HepG2 (cell line): ENCODE data around the gene RNH1. TPM values are rescaled to one million over a fixed set of nuclear protein-coding genes. Genes with fewer than 3 reads are reported as not detected.

Experiments
- ARID3A ChIP-seq: IDR thresholded peaks from 2 replicates; pipeline ENCODE4 v1.6.1; 2012; ENCODE audit warnings: low read depth, low read length, improper control_type of control experiment
- CC2D1A ChIP-seq: sonication (generic); formaldehyde crosslinking; IDR thresholded peaks from 2 replicates; pipeline ENCODE4 v1.8.1; 2023; ENCODE audit warnings: mild to moderate bottlenecking, missing genetic modification reagents
- CCDC6 ChIP-seq: sonication (generic); formaldehyde crosslinking; IDR thresholded peaks from 2 replicates; pipeline ENCODE4 v1.8.1; 2022; ENCODE audit warnings: mild to moderate bottlenecking, missing genetic modification reagents, moderate library complexity
- FIP1L1 ChIP-seq: fragments of 200-400 bp; formaldehyde crosslinking; IDR thresholded peaks from 2 replicates; pipeline ENCODE4 v1.6.1; 2018; ENCODE audit warnings: low read depth, mild to moderate bottlenecking, low read length, moderate library complexity, borderline replicate concordance; ENCODE audit not compliant: insufficient read depth
- MIER3 ChIP-seq: IDR thresholded peaks from 2 replicates; pipeline ENCODE4 v1.6.1; 2016; ENCODE audit warnings: missing compliant biosample characterization, borderline replicate concordance
- NFE2L2 ChIP-seq: fragments of 150-350 bp; IDR thresholded peaks from 2 replicates; pipeline ENCODE4 v1.6.1; 2014; ENCODE audit warnings: low read length
- POLR2A ChIP-seq, 2 experiments: IDR thresholded peaks; 2 replicates each; pipeline ENCODE4 v1.6.1; 2011; ENCODE audit warnings: low read depth in 2 of 2, low read length in 2 of 2, mild to moderate bottlenecking in 1 of 2, moderate library complexity in 1 of 2; ENCODE audit not compliant: insufficient read depth in 1 of 2
- PREB ChIP-seq: sonication (generic); formaldehyde crosslinking; IDR thresholded peaks from 2 replicates; pipeline ENCODE4 v1.4.0; 2020; ENCODE audit warnings: missing genetic modification reagents
- SAP130 ChIP-seq: IDR thresholded peaks from 2 replicates; pipeline ENCODE4 v1.6.1; 2016; ENCODE audit warnings: low read depth
- SRSF1 ChIP-seq: fragments of 200-400 bp; formaldehyde crosslinking; optimal IDR thresholded peaks from 2 replicates; pipeline ENCODE3; 2017; ENCODE audit warnings: mild to moderate bottlenecking, low read depth, low read length, moderate library complexity
- SRSF9 ChIP-seq: fragments of 200-400 bp; formaldehyde crosslinking; IDR thresholded peaks from 2 replicates; pipeline ENCODE4 v1.6.1; 2018; ENCODE audit warnings: borderline replicate concordance, mild to moderate bottlenecking, low read depth, low read length; ENCODE audit not compliant: insufficient read depth, poor library complexity, severe bottlenecking
- TBX2 ChIP-seq: sonication (generic); formaldehyde crosslinking; IDR thresholded peaks from 2 replicates; pipeline ENCODE4 v1.5.0; 2020; ENCODE audit warnings: missing genetic modification reagents, mild to moderate bottlenecking, borderline replicate concordance
- TGIF2 ChIP-seq: IDR thresholded peaks from 2 replicates; pipeline ENCODE4 v1.6.1; 2016; ENCODE audit warnings: control low read depth, missing compliant biosample characterization
- TRIM24 ChIP-seq: sonication (generic); formaldehyde crosslinking; IDR thresholded peaks from 2 replicates; pipeline ENCODE4 v1.8.0; 2022; ENCODE audit warnings: mild to moderate bottlenecking, missing genetic modification reagents
- YY1 ChIP-seq: IDR thresholded peaks from 2 replicates; pipeline ENCODE4 v1.6.1; 2011; ENCODE audit warnings: low read length, low read depth, moderate library complexity, mild to moderate bottlenecking; ENCODE audit not compliant: insufficient read depth, insufficient replicate concordance
- ZNF17 ChIP-seq: sonication (generic); formaldehyde crosslinking; IDR thresholded peaks from 2 replicates; pipeline ENCODE4 v1.5.0; 2020; ENCODE audit warnings: mild to moderate bottlenecking, missing genetic modification reagents
- ZNF468 ChIP-seq: sonication (generic); formaldehyde crosslinking; IDR thresholded peaks from 2 replicates; pipeline ENCODE4 v1.8.0; 2022; ENCODE audit warnings: mild to moderate bottlenecking, moderate library complexity, missing genetic modification reagents
- ZNF562 ChIP-seq: sonication (generic); formaldehyde crosslinking; IDR thresholded peaks from 2 replicates; pipeline ENCODE4 v1.8.0; 2022; ENCODE audit warnings: missing genetic modification reagents, borderline replicate concordance
- ZNF616 ChIP-seq: sonication (generic); formaldehyde crosslinking; IDR thresholded peaks from 2 replicates; pipeline ENCODE4 v1.5.0; 2020; ENCODE audit warnings: low read depth, mild to moderate bottlenecking, missing genetic modification reagents
- ZNF703 ChIP-seq: sonication (generic); formaldehyde crosslinking; IDR thresholded peaks from 2 replicates; pipeline ENCODE4 v1.5.1; 2020; ENCODE audit warnings: missing genetic modification reagents, mild to moderate bottlenecking, moderate library complexity, borderline replicate concordance
- polyA plus RNA-seq, 8 experiments: library from polyadenylated mRNA; depleted of rRNA in 3 of 8; stranded (reverse) in 7 of 8; unstranded in 1 of 8; fragments of >200 nt; fragmentation: Illumina TruSeq in 4 of 8; extraction: Trizol in 4 of 8; gene quantifications; 2 replicates each; pipeline versions ENCODE4 v1.2.1 to v1.2.3, GENCODE V29; 2011 to 2016; ENCODE audit warnings: low read depth in 4 of 8, missing spikeins in 1 of 8, mixed read lengths in 1 of 8; ENCODE audit not compliant: insufficient read depth in 1 of 8
- total RNA-seq, 5 experiments: library from RNA; depleted of rRNA; stranded (reverse); fragments of >200 nt; fragmentation: Illumina TruSeq; extraction: Trizol; gene quantifications; 2 replicates each; pipeline ENCODE4 v1.2.3, GENCODE V29; 2016; ENCODE audit warnings: low read depth in 1 of 5
- TF ChIP-seq, protein P1 (sequence below): sonication (generic); formaldehyde crosslinking; IDR thresholded peaks from 2 replicates; pipeline ENCODE4 v1.8.0; 2023; ENCODE audit warnings: mild to moderate bottlenecking, missing genetic modification reagents
- TF ChIP-seq, protein P2 (sequence below): sonication (generic); formaldehyde crosslinking; IDR thresholded peaks from 2 replicates; pipeline ENCODE4 v1.4.0; 2020; ENCODE audit warnings: mild to moderate bottlenecking, missing genetic modification reagents

The RNH1 gene
- total and polyA plus RNA-seq, 2 of the 13 experiments (the other 11 are each of a cell fraction or from before 2014, with no cell fraction given), result 36.0 to 74.1 TPM

- TF ChIP-seq SRSF1, result no peak
- no peak for TF ChIP-seq ZNF468
- TF ChIP-seq PREB (CRISPR knock-in tag), result no peak
- no peak for TF ChIP-seq ZNF703
- no peak for TF ChIP-seq NFE2L2
- no peak for TF ChIP-seq TRIM24
- TF ChIP-seq, protein P1, sequence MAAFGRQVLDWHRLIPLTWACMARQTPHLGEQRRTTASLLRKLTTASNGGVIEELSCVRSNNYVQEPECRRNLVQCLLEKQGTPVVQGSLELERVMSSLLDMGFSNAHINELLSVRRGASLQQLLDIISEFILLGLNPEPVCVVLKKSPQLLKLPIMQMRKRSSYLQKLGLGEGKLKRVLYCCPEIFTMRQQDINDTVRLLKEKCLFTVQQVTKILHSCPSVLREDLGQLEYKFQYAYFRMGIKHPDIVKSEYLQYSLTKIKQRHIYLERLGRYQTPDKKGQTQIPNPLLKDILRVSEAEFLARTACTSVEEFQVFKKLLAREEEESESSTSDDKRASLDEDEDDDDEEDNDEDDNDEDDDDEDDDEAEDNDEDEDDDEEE (CRISPR knock-in tag), result no peak
- peak; percentile 73 for TF ChIP-seq SAP130 (CRISPR knock-in tag)
- TF ChIP-seq TGIF2, result peak; percentile 79; the same call in 1 of the 2 replicates
- TF ChIP-seq SRSF9, result no peak
- TF ChIP-seq ARID3A, result no peak
- TF ChIP-seq POLR2A (IDR thresholded peaks at IDR 0.05; ENCODE audit: insufficient read depth in 1 of 2, low read depth in 2 of 2, low read length in 2 of 2), result no peak
- TF ChIP-seq ZNF562 (CRISPR knock-in tag), result no peak
- no peak for TF ChIP-seq YY1
- TF ChIP-seq, protein P2, sequence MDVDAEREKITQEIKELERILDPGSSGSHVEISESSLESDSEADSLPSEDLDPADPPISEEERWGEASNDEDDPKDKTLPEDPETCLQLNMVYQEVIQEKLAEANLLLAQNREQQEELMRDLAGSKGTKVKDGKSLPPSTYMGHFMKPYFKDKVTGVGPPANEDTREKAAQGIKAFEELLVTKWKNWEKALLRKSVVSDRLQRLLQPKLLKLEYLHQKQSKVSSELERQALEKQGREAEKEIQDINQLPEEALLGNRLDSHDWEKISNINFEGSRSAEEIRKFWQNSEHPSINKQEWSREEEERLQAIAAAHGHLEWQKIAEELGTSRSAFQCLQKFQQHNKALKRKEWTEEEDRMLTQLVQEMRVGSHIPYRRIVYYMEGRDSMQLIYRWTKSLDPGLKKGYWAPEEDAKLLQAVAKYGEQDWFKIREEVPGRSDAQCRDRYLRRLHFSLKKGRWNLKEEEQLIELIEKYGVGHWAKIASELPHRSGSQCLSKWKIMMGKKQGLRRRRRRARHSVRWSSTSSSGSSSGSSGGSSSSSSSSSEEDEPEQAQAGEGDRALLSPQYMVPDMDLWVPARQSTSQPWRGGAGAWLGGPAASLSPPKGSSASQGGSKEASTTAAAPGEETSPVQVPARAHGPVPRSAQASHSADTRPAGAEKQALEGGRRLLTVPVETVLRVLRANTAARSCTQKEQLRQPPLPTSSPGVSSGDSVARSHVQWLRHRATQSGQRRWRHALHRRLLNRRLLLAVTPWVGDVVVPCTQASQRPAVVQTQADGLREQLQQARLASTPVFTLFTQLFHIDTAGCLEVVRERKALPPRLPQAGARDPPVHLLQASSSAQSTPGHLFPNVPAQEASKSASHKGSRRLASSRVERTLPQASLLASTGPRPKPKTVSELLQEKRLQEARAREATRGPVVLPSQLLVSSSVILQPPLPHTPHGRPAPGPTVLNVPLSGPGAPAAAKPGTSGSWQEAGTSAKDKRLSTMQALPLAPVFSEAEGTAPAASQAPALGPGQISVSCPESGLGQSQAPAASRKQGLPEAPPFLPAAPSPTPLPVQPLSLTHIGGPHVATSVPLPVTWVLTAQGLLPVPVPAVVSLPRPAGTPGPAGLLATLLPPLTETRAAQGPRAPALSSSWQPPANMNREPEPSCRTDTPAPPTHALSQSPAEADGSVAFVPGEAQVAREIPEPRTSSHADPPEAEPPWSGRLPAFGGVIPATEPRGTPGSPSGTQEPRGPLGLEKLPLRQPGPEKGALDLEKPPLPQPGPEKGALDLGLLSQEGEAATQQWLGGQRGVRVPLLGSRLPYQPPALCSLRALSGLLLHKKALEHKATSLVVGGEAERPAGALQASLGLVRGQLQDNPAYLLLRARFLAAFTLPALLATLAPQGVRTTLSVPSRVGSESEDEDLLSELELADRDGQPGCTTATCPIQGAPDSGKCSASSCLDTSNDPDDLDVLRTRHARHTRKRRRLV (CRISPR knock-in tag), result no peak
- no peak for TF ChIP-seq MIER3
- TF ChIP-seq TBX2 (CRISPR knock-in tag), result no peak
- TF ChIP-seq CC2D1A (CRISPR knock-in tag), result no peak
- TF ChIP-seq ZNF17, result no peak
- TF ChIP-seq FIP1L1, result no peak
- TF ChIP-seq ZNF616 (CRISPR knock-in tag), result no peak
- no peak for TF ChIP-seq CCDC6 (CRISPR knock-in tag)
These were observed 56.1 kb downstream of the RNH1 start (continued) for GRCh38 chr11:450809-451451.
